ENCODE results near the gene CDKL4. TPM values are rescaled to one million over a fixed set of nuclear protein-coding genes. Genes with fewer than 3 reads are reported as not detected.
"Not testable (repeated sequence)": the region's sequence is repeated elsewhere in the genome, so short reads cannot be mapped to it uniquely, and the experiment has no call there.

CDKL4 gene
- total RNA-seq, 1 experiment from 2014 or later = not detected

DNA sequence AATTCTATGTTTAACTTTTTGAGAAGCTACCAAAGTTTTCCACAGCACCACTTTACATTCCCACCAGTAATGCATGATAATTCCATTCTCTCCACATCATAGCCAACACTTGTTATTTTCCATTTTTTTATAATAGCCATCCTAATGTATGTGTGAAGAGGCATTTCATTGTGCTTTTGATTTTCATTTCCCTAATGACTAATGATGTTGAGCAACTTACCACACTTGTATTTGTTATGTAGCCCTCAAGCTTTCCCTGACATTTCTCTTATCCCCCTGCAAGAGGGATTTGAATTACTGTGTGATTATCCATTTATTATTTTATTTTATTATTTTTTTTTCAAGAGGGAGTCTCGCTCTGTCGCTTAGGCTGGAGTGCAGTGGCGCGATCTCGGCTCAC, 99.4 kb downstream of the CDKL4 start:
- no peak for DNase-seq (ENCODE audit: low read depth)

DNA sequence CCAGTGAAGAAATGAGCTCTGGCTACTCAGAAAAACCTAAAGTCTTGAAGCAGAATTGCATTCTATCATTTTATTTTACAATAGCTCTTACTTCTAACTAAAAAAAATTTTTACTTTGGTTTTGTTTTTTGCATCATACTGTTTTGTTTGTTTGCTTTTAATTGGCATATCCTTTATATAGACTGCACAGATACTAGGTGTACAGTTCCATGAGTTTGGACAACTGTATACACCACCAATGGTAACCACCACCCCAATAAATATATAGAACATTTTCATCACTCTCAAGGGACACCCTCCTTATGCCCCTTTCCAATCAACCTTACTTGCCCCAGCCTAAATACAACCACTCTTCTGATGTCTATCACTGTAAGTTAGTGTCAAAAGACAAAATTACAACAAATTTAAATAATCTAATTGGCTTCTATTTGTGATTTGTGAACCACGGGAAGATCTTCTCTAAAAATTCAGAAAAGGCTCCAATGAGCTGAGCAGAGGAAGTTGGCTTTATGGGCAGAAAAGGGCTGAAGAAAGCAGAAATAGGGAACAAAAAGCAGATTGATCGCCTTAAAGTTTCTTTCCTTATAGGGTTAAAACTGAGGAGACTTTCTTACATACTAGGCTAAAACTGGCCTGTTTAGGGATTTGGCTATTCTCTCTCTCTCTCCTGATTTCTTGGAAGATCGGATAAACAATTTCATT, 100.7 kb downstream of the CDKL4 start:
- DNase-seq (ENCODE audit: low read depth) = no peak

DNA sequence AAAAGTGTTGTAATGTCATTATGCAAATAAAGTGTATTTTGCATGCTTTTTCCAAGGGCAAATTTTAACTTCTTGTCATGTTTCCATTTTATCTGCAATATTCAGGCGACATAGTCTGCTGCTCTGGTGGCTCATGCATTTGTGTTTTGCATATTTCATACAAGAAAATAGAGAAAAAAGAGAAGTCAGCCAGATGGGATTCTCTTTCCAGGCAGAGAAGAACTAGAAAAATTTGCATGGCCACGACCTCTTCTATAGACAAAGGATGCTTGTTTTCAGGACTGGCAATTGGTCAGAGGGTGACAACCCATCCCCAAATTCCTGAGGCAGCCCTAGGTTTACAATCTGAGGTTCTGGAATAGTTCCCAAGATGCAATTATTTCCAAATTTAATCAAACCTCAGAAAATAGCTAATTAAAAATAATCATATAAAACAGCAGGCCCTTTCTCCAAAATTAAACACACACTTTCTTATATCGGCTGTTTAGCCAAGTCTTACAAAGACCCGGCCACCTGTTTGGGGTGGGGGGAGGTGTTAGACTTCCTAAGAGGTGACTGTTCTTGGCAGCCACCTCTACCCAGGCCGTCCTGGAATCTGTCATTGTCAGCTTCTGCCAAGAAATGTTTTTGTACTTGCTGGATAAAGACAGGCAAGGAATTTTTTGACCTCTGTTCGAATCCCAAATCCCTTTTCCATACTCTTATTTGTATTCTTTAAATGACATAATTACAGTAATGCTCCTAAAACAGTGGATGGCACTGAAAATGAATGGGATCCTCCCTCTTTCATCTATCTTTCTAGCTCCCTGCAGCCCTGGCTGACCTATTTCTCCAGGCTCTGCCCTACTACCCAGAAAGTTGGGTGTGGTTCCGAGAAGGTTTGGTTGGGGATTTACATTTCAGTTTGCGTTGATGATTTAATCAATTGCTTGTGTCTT, 102.2 kb downstream of the CDKL4 start:
- peak; percentile 16 for DNase-seq (ENCODE audit: low read depth)

DNA sequence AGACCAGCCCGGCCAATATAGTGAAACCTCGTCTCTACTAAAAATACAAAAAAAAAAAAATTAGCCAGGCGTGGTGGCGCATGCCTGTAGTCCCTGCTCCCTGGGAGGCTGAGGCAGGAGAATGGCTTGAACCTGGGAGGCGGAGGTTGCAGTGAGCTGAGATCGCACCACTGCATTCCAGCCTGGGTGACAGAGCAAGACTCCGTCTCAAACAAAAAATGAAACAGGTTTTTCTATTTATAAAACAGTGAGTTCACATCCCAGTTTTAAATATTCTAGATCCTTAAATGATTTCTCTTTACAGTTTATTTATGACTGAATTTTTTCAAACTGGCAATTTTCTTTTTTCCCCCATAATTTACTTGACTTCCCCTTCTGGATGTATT, 102.8 kb downstream of the CDKL4 start:
- DNase-seq (ENCODE audit: low read depth) = not testable (repeated sequence)

DNA sequence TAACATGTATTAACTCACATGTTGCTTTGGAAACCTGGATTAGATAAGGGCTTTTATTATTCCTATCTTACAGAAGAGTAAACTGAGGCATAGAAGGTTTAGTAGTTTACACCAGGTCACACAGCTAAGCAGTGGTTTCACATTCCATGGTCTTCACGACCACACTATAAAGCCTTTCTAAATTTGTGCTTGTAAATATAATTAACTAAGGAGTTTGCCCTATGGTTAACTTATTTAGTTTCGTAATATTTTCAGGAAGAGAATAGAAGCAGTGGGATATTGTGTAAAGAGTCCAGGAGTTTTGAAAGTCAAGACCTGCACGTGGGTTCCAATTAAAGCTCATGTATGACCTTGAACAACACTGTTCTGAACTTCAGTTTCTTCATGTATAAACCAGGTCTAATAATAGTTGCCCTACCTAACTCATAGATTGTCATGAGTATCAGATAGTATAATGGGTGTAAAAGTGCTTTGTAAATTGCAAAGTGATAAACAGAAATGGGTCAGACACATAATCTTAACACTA, 103.4 kb downstream of the CDKL4 start:
- no peak for DNase-seq (ENCODE audit: low read depth)

DNA sequence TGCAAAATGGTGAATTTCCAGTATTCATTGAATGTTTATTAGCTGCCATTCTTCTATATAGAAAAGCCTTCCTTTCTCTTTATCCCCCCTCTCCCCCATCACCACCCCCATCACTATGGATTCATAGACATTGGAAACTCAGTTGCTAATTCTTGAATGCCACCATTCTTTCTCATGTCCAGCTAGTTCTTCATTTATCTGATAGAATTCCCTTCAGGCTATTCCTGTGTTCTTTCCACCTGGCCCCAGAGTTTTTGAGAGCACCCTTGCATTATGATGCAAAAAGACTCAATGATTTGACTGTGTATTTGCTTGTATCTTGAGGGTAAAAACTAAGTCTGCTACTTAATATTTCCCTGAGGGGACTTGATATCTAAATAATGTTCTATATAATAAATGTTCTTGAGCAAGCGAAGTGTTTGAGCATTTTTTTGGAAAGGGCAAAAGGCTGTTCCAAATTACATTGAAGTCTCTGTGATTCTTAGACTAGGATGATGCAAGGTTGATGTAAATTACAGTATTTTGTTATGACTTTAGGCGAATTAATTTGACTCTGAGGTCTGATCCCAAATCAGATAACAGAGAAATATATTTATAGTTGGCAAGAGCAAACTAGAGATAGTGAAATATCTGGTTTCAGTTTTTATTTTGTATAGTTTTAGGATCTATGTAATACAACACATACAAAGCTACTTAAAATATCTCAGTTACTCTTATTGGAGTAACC, 104.1 kb downstream of the CDKL4 start:
- DNase-seq (ENCODE audit: low read depth) = no peak

DNA sequence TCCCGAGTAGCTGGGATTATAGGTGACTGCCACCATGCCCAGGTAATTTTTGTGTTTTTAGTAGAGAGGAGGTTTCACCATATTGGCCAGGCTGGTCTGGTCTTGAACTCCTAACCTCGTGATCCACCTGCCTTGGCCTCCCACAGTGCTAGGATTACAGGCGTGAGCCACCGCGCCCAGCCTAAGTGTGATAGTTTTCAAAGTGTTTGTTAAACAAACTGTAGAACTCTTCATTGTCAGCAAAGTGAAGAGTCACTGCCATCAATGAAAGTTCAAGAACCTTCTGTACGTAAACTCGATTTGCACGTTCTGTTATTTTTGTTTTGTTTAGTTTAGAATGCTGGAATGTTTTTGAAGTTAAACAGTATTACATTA, 104.9 kb downstream of the CDKL4 start:
- DNase-seq (ENCODE audit: low read depth) = no peak

DNA sequence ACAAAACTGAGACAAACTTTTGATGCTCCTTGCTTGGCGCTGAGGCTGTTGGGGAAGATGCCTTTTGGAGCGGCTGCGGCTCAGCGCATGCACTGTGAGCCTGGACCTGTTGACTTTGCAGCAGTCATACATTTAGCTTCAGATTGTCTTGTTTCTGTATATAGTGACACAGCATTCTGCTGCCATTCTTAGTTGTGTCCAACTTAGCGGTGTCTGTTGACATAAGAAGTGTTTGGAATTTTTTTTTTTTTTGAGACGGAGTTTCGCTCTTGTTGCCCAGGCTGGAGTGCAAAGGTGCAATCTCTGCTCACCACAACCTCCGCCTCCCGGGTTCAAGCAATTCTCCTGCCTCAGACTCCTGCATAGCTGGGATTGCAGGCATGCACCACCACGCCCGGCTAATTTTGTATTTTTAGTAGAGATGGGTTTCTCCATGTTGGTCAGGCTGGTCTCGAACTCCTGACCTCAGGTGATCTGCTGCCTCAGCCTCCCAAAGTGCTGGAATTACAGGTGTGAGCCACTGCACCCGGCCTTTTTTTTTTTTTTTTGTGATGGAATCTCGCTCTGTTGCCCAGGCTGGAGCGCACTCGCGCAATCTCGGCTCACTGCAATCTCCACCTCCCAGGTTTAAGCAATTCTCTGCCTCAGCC, 105.5 kb downstream of the CDKL4 start:
- not testable (repeated sequence) for DNase-seq (ENCODE audit: low read depth)

DNA sequence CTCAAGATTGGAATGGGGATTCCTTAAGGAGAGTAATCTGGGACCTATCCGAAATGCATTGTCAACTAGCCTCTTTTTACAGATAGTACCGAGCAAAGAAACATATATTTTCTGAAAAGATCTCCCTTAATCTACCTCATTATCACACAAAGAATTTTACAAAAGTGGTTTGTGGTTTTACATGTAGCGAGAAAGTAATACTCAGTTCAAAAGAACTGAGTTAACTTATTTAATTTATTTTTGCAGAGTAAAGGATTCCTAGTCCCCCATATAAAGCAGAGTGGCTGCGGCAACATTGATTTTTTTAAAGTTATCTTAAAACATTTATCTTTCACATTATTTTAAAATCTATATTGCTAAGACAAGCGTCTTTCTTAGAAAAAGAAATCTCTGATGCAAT, 107.0 kb downstream of the CDKL4 start:
- no peak for DNase-seq (ENCODE audit: low read depth)

DNA sequence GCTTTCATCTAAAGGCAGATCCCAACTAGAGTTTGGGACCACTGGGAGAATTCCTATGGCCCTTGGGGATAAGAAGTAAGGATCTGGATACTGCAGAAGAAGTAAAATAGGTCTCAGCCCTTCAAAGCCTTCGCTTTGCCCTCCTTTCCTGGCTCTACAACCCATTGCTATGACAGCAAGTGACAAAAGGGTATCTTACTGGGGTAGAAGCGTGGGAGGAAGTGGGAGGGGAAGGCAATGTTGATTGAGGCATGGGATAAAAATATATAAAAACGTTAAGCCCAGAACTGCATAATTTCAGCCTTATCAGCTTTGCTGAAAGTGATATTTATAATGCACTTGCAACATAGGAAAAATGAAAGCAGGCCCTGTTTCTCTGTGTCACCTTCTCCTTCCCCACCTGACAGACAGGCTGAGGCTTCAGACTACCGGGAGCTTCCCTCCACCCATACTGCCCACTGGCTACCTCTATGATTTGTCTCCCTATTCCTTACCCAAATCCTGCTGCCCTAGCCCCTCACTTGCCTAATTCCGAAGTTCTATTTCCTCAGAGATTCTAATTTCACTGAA, 108.0 kb downstream of the CDKL4 start:
- no peak for DNase-seq (ENCODE audit: low read depth)

DNA sequence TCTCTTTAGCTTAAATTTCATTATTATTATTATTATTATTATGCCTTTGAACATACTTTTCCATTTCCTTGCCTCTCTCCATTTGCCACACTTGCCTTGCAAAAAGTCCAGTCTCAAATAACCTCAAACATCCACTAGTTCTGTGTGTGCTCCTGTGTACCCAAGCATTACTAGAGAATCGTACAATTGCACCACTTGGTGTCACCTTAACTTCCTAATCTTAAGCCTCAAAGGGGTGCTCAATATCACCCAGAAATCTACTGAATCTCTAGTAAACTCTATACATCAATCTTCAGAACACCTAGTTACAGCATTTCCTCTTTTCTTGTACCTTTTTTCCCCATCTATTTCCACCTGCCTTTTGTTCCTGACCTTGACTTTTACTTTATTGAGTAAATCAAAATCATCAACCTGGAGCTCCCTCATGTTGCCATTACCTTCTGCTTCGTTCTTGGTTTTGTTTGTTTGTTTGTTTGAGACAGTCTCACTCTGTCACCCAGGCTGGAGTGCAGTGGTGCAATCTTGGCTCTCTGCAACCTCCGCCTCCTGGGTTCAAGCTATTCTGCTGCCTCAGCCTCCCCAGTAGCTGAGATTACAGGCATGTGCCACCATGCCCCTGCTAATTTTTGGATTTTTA, 110.4 kb downstream of the CDKL4 start:
- DNase-seq (ENCODE audit: low read depth) = no peak

DNA sequence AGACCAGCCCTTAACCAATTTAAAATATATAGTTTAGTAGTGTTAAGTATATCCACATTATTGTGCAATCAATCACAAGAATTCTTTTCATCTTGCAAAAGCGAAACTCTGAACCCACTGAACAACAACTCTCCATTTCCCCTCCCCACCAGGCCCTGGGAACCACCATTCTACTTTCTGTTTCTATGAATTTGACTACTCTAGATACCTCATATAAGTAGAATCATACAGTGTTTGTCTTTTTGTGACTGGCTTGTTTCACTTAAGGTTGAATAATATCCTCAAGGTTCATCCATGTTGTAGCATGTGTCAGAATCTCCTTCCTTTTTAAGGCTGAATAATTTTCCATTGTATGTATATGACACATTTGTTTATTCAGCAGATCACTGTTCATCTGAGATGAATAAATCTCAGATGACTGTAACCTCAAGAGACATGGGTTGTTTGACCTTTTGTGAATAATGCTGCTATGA, 114.8 kb downstream of the CDKL4 start:
- DNase-seq (ENCODE audit: low read depth) = peak; percentile 60

DNA sequence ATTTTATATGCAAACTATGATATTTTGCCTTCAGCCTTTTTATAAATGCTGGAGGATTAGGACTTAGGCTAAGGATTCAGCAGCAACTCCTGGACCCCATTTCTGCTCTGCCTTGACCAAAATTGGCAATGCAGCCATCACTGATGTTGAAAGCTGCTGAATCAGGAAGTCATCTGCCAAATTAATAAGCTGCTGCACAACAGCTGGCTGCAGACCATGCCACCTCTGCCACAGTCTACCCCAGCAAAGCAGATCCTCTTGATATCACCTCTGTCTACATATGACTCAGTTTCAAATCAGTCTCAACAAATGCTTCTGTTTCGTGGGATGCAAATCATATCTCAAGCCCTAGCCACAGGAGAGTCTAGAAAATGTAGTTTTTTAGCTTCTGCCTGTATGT, 115.8 kb downstream of the CDKL4 start:
- peak; percentile 67 for DNase-seq (ENCODE audit: low read depth)

Other genes starting within 250 kb of the CDKL4 start
- gene SOS1, start 122.9 kb downstream of the CDKL4 start, total RNA-seq (2014; rRNA removed) = 12.7 and 16.8 TPM in 2 replicates
- gene MAP4K3, start 193.3 kb upstream of the CDKL4 start, total RNA-seq (2014; rRNA removed) = 35.0 and 41.4 TPM in 2 replicates

Data from LHCN-M2 (cell line).